Measurements from ENCODE around the gene TP53AIP1.

The TP53AIP1 gene

DNA sequence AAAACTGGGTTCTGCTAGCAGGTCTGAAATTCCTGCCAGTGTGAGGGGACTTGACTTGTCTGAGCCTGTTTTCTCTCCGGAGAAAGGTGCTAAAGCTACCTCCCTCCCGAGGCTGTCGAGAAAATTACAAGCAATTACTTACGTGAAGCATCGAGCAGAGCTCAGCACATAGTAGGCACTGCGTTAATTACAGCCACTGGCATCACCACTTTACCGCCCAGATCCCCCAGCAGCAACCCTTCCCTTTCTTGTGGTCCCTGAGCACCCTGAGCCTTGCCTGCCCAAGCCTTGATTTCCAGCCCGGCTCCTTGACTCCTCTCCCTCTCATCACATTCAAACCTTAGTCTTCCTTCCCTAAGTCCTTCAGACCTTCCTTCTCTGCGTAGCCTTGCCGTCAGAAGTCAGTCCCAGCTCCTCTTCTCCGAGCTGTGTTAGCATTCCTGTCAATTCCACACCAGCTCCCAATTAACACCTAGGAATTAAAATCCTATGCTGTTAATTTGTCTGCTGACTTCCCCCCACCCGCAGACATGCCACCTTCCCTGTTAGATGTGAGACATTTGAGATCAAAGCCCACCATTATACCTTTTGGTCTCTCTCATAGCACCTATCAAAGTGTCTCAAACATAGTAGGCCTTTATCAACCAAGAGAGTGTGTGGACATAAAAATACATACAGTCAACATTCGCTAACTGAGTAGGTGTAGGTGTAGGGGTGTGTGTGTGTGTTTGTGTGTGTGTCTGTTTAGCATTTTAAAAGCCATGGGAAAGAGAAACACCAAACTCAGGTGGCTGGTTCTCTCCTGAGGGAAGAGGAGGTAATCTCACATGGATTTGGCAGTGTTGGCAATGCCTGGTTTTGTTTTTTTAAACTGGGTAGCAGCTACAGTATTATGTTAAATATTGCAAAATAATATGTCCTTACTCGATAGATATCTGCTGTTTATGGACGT is 54.4 kb downstream of the TP53AIP1 start:
- DNase-seq: no peak

DNA sequence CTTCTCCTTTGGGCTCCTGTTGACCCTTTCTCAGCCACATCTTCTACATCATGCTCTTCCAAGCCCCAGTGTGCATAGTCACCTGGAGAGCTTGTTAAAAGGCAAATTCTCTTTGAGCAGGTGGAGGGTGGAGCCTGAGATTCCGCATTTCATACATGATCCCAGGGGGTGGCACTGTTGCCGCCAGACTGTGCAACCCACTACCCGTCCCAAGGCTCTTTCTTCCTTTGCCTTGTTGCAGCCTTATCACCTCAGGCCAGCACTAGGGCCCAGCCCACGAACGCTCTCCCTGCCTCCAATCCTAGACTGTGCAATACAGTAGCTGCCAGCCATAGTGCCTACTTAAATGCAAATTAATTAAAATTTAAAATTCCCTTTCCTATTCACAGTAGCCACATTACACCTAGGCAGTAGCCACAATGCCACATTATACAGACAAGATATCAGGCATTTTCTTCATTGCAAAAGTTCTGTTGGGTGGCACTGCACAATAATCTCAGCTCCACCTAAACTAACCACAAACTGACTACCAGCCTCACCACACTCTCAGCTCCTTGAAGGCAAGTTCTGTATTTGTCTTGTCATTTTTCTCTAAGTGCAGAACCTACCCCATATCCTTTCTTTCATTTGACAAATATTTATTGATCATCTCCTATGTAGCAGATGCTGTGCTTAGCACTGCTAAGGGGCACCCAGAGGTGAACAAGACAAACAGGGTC is 56.1 kb downstream of the TP53AIP1 start:
- no peak for DNase-seq

Data from CD4-positive, alpha-beta T cell treated with Interleukin-6 for 4 hours (primary cell).